Body of pancreas (tissue), 4 donors: ENCODE results near the gene SHLD1. TPM values are rescaled to one million over a fixed set of nuclear protein-coding genes. Genes with fewer than 3 reads are reported as not detected.
A peak's percentile ranks its signal among the peaks of the same experiment; 100 is the strongest.

ENCODE experiments used
- ATAC-seq: fragments of 150-250 bp; one replicate; pipeline ENCODE4 v1.9.1; 2016
- DNase-seq, 4 donors: peaks; one replicate each; pipeline ENCODE4 v3.0.0-alpha.2; 2019
- H3K27ac ChIP-seq, 4 donors: fragments of 200-600 bp; sonication (generic); 1 replicate in 3 of 4; 2 replicates in 1 of 4; pipeline versions ENCODE4 v1.5.1 to v1.6.1; 2016 to 2019; ENCODE audit warnings: mild to moderate bottlenecking in 1 of 4, mixed read lengths in 1 of 4, moderate library complexity in 1 of 4
- H3K27me3 ChIP-seq, 2 donors: fragments of 200-600 bp; sonication (generic); one replicate each; pipeline ENCODE4 v1.6.0; 2016; ENCODE audit warnings: mild to moderate bottlenecking in 1 of 2
- H3K36me3 ChIP-seq, 2 donors: fragments of 200-600 bp; sonication (generic); replicated peaks in 1 of 2; 2 replicates each; pipeline ENCODE4 v1.5.1; 2016; ENCODE audit warnings: low read depth in 2 of 2; ENCODE audit not compliant: insufficient read depth in 1 of 2
- H3K4me1 ChIP-seq: fragments of 200-600 bp; sonication (generic); one replicate; pipeline ENCODE4 v1.6.0; 2016
- H3K4me3 ChIP-seq, 2 donors: fragments of 200-600 bp; sonication (generic); 1 replicate in 1 of 2; 2 replicates in 1 of 2; pipeline ENCODE4 v1.5.1; 2016 to 2019
- H3K9me3 ChIP-seq, 3 donors: fragments of 200-600 bp; sonication (generic); 1 replicate in 2 of 3; 2 replicates in 1 of 3; pipeline ENCODE4 v1.5.1; 2016
- POLR2A ChIP-seq, 3 donors: fragments of 450-650 bp; IDR thresholded peaks; one replicate each; pipeline ENCODE4 v1.6.1; 2016; ENCODE audit warnings: antibody characterized with exemption in 3 of 3, mild to moderate bottlenecking in 2 of 3
- WGBS, 2 donors: methylation state at CpG; one replicate each; pipeline ENCODE4 v1.1.5; 2017; 5-methylcytosine and 5-hydroxymethylcytosine counted together
- intact Hi-C: fragments of 100-400 bp; cut with DNase I; formaldehyde crosslinking; loops from one replicate; pipeline ENCODE4 v1.15.1; 2023
- total RNA-seq, 2 donors: library from RNA; depleted of rRNA; stranded (reverse); fragments of >200 nt; gene quantifications; one replicate each; pipeline ENCODE4 v1.1.0, GENCODE V29; 2016
- TF ChIP-seq, protein P1 (sequence below), 7 experiments: fragments of 450-650 bp in 4 of 7; fragments of 200-600 bp in 3 of 7; sonication (generic) in 3 of 7; IDR thresholded peaks; one replicate each; pipeline ENCODE4 v1.5.1; 2016 to 2019; ENCODE audit warnings: antibody characterized with exemption in 7 of 7

Gene SHLD1
- total RNA-seq, 2 donors from 2014 or later, result 1.8 TPM; not detected in 1

DNA sequence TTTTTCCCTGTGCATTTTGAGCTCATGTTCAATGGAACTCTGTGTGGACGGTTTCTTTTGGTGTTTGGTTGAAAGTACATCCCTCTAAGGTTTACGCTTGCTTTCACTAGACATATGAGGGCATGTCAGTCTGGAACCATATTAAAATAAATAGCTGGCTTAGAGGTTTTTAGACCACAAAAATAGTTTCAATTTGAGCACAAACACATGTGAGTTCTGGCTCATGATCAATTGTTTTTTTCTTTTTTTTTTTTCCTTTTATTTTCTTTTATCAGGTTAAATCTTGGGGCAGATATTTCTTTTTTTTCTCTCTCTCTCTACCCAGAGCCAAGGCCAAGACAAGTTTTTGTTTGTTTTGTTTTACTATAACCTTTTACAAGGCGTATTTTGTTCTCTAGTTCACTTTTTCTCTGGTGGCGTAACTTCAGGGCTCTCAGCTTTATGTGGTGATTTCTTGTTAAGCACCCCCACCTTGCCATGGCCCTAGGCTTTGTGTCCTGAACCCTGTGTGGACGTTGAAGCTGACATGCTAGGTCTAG lies 92.9 kb downstream of the SHLD1 start:
- no peak overlapping the region for H3K27ac ChIP-seq
- peaks cover 22% of the 10 kb centered on the region for H3K4me1 ChIP-seq
- intact Hi-C loops, result no loop called here
- TF ChIP-seq, protein P1, sequence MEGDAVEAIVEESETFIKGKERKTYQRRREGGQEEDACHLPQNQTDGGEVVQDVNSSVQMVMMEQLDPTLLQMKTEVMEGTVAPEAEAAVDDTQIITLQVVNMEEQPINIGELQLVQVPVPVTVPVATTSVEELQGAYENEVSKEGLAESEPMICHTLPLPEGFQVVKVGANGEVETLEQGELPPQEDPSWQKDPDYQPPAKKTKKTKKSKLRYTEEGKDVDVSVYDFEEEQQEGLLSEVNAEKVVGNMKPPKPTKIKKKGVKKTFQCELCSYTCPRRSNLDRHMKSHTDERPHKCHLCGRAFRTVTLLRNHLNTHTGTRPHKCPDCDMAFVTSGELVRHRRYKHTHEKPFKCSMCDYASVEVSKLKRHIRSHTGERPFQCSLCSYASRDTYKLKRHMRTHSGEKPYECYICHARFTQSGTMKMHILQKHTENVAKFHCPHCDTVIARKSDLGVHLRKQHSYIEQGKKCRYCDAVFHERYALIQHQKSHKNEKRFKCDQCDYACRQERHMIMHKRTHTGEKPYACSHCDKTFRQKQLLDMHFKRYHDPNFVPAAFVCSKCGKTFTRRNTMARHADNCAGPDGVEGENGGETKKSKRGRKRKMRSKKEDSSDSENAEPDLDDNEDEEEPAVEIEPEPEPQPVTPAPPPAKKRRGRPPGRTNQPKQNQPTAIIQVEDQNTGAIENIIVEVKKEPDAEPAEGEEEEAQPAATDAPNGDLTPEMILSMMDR (IDR thresholded peaks at IDR 0.05), result no peak
- TF ChIP-seq POLR2A (IDR thresholded peaks at IDR 0.05), result no peak
- H3K9me3 ChIP-seq, result no peaks in the 10 kb centered on the region
- ATAC-seq (no peak), DNase-seq (no peak)
- H3K27me3 ChIP-seq, result no peaks in the 10 kb centered on the region
- no peaks in the 10 kb centered on the region for H3K36me3 ChIP-seq
- 81 to 85% methylated on average over 5 of the region's 5 CpGs for WGBS, 2 donors
- no peak overlapping the region for H3K4me3 ChIP-seq

- WGBS, 2 donors, result 87 to 91% methylated on average over 2 of the region's 2 CpGs
- no peaks in the 10 kb centered on the region for H3K27me3 ChIP-seq
- H3K27ac ChIP-seq, result no peak overlapping the region
- intact Hi-C loops, result no loop called here
- TF ChIP-seq POLR2A (IDR thresholded peaks at IDR 0.05), result no peak
- TF ChIP-seq, protein P1 (IDR thresholded peaks at IDR 0.05), result no peak
- H3K4me3 ChIP-seq, result no peak overlapping the region
- no peaks in the 10 kb centered on the region for H3K9me3 ChIP-seq
- DNase-seq, result no peak
- no peaks in the 10 kb centered on the region for H3K36me3 ChIP-seq
- H3K4me1 ChIP-seq, result peaks cover 17% of the 10 kb centered on the region
- ATAC-seq, result no peak
These were observed 94.0 kb downstream of the SHLD1 start for GRCh38 chr20:5844063-5844681.

GRCh38 chr20:5845681-5846615 lies 95.7 kb downstream of the SHLD1 start:
- peak overlapping the region in 2 of 4 donors; percentile 26 to 41 for H3K27ac ChIP-seq
- H3K36me3 ChIP-seq, result no peaks in the 10 kb centered on the region
- H3K4me1 ChIP-seq, result peaks cover 17% of the 10 kb centered on the region
- DNase-seq (no peak), ATAC-seq (peak; percentile 74)
- 20% methylated on average over 12 of the region's 12 CpGs for WGBS, 2 donors
- H3K4me3 ChIP-seq, result no peak overlapping the region
- intact Hi-C loops, result no loop called here
- TF ChIP-seq, protein P1 (IDR thresholded peaks at IDR 0.05), result no peak
- peak in 1 of 3 donors; percentile 6 for TF ChIP-seq POLR2A (IDR thresholded peaks at IDR 0.05)
- H3K27me3 ChIP-seq, result no peaks in the 10 kb centered on the region
- no peaks in the 10 kb centered on the region for H3K9me3 ChIP-seq

DNA sequence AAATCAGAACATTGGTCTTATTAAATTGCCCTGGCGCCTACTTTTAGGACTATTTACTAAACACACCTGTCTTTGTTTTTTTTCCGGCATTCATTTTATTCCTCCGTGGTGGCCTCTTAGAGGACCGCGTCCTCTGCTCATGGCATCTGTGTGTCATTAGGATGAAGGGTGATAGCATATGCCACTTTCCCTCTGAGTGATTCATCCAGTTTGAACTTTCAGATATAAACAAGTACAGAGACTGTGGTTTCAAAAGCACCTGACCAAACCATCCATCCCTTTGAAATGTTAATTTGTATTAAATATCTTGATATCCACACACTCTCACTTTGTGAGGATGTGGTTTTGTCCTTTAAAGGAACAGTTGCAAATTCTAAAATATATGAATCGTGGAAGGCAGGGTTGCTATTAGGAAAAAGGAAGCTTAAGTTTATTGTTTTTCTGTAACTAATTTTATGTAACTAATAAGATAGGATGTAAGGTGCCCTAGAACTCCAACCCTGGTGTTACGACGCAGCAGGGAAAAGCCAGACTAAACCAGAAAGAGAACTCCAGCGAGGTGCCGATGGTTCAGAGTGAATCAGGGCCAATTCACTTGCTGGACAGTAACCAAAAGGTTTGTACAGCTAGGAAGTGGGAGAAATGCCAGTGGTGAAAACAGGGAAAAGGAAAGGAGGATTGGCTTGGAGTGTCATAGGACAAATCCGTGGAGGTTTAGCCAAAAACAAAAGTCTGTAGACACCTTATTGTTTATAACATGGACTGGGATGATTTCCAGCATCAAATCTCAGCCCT lies 98.7 kb downstream of the SHLD1 start:
- 64 to 69% methylated on average over 11 of the region's 11 CpGs for WGBS, 2 donors
- H3K27me3 ChIP-seq, result no peaks in the 10 kb centered on the region
- H3K36me3 ChIP-seq, result no peaks in the 10 kb centered on the region
- intact Hi-C loops, result no loop called here
- H3K4me1 ChIP-seq, result peaks cover 17% of the 10 kb centered on the region
- DNase-seq (peak in 1 of 4 donors; percentile 17), ATAC-seq (no peak)
- peak overlapping the region in 1 of 4 donors; percentile 30 for H3K27ac ChIP-seq
- TF ChIP-seq, protein P1 (IDR thresholded peaks at IDR 0.05), result no peak
- no peak for TF ChIP-seq POLR2A (IDR thresholded peaks at IDR 0.05)
- no peaks in the 10 kb centered on the region for H3K9me3 ChIP-seq
- no peak overlapping the region for H3K4me3 ChIP-seq
